NOMO-1 (cell line): Measurements from ENCODE around the gene PRELID1.
A peak's percentile ranks its signal among the peaks of the same experiment; 100 is the strongest.
"Not testable (repeated sequence)": the region's sequence is repeated elsewhere in the genome, so short reads cannot be mapped to it uniquely, and the experiment has no call there.

Experiments
- DNase-seq, 2 experiments: peaks; one replicate each; lab custom pipeline; 2025; ENCODE audit not compliant: unreplicated experiment in 2 of 2; lab: John Stamatoyannopoulos, UW

The PRELID1 gene

DNA sequence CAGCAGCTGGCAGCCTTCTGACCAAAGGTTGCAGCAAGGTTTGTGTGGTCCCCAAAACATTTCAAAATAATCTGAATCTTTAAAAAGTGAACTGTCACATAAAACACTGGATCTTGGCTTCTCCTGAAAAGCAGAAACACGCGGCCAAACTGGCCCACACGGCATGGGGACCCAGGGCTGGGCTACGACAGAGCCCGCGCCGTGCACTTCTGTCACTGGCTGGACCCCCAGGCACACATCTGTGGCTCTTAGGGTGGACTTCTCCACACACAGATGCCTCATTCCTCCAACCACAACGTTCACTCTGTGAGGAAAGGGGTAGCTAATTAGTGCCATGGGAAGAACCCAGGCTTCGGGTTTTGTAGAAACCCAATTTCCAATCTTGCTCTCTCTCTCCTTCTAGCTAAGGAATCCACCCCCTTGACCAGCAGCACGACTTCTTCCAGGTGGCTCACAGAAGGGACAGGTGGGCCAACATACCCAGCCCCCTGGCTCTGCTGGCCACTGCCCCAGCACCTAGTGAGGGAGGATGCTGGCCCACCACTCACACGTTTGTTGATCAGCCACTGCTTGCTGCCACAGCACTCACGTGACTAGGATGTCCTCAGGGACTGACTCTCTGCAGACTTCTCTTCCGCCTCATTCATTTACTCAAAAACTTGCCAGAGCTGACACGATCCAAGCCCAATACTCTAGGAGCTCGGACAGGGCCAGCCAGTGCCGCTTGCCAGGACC, 30.0 kb downstream of the PRELID1 start:
- no peak for DNase-seq

DNA sequence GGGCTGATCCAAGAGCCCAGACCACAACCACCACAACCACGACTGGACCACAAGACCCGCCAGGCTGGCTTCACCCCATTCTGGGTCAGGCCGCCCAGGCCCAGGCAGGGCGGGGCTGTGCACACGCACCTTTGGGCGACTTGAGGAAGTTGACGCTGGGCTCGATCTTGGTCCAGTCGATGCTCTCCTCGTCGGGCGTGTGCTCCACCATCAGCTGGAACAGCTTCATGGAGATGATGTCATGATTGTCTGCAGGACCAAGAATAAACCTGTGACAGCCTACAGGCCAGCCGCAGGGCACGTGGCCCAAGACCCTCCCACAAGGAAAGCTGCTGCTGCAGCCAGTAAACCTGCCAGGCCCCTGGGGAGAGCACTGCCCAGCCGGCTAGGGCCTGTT, 30.6 kb downstream of the PRELID1 start:
- no peak for DNase-seq

DNA sequence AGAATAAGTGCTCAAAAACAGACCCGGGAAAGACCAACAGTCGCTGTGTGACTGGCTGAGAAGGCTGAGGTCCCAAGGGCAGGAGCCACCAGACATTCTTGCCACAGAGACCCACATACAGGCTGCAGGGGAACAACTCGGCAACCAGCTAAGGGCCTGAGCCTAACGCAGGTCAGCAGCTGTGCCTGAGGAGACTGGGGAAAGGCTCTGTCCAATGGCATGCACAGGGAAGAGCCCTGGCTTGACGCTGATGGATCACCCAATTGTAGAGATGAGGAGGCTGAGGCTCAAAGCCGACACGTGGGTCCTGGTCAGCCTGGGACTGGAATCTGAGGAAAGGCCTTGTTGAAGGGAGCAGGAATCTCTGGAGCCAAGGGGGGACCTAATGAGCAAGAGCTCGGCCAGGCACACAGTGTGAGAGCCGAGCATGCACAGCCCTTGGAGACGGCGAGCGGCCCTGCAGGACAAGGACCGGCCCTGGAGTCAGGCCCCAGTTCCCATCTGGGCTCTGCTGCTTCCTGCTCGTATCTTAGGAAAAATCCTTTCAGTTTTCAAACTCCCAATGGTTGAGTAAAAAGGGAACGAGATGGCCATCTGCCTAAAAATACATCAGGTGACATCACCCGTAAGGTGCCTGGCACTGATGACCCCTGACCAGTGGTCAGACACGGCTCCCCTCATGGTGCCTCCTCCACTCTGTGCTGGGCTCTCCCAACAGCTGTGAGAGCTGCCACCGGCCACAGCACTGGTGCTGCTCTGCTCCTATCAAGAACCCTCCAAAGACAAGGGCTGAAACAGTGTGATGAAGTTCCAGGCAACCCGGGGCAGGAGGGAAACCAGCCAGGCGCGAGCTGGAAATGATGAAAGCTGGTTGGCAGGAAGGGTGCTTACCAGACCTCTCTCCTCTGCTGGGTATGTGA, 31.4 kb downstream of the PRELID1 start:
- no peak for DNase-seq

DNA sequence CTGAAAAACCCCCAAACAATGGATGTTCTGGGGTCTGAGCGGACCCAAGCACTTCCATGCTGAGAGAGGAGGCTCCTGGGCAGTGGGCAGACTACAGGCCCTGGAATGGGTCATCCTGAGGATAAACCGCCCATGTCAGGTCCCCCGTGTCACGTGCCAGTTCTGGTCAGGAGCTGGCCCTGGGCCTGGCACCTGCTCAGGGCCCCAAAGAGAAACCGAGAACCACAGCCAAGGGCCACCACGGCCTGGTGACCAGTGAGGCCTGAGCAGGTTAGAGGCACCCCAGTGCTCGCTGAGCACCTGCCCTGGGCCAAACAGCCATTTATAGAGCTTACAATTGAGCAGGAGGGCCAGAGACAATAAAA, 32.1 kb downstream of the PRELID1 start:
- DNase-seq = no peak

DNA sequence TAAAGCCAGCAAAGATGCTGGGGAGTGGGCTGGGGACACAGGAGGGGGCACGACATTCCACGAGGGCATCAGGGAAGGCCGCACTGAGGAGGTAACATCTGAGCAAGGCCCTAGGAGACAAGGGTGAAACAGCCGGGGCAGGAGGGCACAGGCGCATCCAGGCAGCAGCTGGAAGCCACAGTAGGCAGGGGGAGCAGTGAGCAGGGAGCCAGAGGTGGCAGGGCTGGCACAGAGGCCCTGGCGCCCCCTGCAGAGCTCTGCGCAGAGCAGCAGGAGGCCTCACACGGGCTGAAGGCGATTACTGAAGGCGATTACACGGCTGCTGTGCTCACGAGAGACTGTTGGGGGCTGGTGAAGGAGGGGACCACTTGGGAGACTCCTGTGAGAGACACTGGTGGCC, 32.5 kb downstream of the PRELID1 start:
- peak; percentile 17 to 21 for DNase-seq

DNA sequence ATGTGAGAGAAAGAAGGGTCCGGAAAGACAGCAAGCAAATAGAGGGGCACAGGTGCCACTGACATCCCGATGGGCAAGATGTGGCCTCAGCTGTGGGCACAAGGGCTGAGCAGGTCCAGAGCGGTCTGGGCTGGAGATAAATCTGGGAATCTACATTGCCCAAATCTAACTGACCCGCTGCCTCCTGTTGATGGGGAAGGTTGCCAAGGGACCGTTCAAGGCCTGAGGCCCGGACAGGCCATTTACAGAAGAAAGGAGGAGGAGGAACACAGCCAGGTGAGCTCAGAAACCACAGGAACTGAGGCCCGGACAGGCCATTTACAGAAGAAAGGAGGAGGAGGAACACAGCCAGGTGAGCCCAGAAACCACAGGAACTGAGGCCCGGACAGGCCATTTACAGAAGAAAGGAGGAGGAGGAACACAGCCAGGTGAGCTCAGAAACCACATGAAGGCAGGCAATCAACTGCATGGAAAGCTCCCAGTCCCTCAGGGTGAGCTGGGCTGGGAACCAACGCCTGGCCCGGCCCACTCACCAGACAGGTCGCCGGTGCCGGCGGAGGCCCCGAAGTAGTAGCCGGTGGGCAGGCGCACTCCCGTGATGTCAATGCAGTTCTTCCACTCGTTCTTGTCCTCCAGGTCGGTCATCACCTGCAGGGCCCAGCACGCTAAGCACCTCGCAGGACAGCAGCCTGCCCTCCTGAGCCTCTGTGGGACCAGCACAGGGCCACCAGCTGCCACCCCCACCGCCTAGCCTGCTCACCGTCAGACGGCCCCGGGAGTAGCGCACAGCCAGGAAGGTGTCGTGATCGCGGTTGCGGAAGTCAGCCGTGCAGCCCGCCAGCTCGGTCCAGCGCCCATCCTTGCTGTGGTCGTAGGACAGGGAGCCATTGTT, 33.2 kb downstream of the PRELID1 start:
- no peak for DNase-seq

DNA sequence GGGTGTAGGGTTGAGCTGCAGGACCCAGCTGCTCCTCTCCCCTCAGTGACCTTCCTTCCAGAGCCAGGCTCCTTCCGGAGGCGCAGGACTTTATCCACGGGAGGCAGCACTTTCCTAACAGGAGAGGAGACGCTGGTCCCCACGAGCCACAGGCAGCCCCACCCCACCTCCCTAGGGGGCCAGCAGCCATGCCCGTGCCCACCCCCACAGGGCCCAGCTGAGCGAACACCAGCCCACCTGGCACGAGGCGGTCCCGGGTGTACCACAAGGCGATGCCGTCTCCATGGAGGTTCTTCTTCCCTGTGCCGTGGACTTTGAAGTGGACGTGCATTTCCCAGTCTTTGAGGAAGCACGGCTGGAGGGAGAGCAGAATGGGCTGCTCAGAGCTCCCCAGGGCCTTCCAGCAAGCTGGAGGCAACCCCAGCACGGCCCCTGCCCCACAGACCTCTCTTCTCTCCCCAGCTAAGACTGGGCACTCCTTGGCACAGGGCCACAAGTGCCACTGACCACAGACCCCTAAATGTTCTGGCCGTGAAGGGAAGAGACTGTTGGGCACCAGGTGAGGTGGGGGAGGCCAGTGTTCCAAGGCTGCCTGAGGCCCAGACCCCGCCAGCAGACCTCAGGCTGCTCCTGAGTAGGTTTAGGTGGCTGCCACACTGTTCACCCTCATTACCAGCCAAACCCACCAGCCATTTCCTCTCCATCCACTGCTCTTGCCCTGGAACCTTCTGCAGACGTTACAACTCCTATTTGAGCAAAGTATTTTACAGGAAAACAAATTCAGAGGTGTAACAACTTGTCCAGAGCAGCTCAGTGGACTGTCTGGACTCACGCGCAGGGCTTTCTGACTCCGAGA, 34.9 kb downstream of the PRELID1 start:
- no peak for DNase-seq

DNA sequence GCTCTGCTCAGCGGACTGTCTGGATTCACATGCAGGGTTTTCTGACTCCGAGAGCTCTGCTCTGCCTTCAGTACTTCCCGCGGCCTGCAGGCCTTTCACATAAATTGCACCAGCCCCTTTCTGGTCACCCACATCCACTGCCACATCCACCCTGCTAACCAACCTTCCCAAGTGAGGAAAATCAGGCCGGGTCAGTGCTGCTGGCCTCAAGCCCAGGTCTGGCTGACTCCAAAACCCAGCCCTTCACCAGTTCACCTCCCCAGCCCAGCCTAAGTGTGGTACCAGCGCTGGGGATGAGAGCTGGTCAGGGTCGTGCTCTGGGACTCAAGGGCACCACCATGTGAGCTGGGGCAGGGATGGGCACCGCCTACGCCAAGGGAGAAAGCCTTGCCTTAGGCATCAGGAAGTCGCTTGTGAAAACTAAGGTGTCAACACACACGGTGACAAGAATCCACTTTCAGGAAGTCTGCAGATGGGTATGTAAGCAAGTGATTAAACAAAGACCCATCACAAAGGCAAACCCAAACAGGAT, 35.6 kb downstream of the PRELID1 start:
- DNase-seq = no peak

DNA sequence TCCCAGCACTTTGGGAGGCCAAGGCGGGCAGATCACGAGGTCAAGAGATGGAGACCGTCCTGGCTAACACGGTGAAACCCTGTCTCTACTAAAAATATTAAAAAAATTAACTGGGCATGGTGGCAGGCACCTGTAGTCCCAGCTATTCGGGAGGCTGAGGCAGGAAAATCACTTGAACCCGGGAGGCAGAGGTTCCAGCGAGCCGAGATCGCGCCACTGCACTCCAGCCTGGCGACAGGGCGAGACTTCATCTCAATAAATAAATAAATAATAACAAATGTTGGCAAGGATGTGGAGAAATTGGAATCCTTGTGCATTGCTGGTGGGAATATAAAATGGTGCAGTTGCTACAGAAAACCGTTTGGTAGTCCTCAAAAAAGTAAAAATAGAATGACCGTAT, 39.4 kb downstream of the PRELID1 start:
- not testable (repeated sequence) for DNase-seq

DNA sequence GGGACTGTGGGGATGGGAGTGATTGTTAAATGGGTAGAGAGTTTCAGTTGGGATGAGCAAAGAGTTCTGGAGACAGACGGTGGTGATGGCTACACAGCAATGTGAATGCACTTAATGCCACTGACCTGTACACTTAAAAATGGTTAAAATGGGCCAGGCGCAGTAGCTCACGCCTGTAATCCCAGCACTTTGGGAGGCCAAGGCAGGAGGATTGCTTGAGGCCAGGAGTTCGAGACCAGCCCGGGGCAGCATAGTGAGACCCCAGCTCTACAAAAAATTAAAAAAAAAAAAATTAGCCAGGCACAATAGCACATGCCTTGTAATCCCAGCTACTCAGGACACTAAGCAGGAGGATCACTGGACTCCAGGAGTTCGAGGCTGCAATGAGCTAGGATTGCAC, 40.2 kb downstream of the PRELID1 start:
- no peak for DNase-seq

DNA sequence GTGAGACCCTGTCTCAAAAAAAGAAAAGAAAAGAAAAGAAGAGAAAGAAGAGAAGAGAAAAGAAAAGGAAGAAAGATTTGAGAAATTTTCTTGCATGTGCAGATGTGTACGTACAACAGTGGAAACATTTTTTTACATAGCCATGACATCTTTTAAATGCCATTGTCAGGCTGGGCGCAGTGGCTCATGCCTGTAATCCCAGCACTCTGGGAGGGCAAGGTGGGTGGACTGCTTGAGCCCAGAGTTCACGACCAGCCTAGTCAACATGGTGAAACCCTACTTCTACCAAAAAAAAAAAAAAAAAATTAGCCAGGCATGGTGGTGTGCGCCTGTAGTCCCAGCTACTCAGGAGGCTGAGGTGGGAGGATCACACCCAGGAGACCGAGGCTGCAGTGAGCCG, 41.3 kb downstream of the PRELID1 start:
- DNase-seq = no peak

DNA sequence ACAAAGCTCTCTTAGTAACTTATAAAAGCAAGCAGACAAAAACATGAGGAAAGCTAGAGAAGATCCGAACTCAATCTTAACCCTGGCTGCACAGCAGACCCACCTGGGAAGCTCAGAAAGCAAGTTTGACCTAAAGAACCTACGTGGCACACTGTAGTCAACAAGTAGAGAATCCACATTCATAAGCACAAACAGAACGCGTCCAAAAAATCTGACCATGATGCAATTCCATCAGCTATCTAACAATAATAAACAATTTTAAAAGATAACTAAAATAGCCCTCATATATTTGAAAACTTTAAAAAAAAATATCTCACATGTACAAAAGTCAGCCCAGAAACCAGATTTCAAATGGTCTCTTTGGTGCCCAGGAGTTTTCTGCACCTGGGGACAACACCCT, 43.2 kb downstream of the PRELID1 start:
- DNase-seq = no peak

DNA sequence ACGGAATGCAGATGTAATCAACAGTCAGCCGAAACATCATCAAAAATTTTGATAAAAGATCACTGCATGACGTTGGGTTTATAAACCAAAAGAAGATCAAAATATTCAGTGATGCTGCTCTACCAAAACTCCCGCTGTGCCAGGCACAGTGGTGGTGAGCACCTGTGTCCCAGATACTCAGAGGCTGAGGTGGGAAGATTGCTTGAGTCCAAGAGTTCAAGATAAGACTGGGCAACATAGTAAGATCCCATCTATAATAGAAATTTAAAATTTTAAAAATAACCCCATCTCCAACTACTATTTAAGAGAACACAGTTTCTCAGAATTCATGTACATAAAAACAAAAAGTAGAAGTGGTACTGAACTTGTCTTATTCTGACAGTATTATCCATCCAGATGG, 44.1 kb downstream of the PRELID1 start:
- DNase-seq = no peak

DNA sequence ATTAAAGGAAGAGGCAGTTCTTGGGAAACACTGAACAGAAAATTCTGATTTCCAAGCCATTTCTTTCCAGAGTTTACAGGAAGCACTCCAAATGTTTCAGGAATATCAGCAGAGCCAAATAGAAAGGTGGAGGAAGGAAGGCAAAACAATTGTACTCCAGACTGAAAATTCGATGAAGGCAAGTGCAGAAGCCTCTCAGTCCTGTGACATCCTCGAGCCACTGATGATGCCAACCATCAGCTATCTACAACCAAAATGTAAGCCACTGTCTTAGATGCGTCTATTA, 45.7 kb downstream of the PRELID1 start:
- no peak for DNase-seq

DNA sequence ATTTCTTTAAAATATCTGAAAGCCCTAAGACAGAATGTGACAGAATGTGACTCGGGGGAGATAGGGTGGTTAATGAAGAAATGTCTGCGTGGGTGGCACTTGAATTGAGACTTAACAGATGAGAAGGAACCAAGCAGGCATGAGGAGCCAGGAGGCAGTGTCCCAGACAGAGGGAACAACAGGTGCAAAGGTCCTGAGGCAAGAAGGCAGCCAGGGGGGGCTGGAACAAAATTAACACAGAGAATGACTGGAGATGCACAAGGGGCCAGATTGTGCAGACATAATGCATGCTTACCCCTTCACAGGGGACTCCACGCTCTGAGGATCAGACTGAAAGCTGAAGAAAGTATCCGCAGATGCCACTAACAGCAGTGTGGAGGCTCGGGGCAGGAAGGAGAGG, 46.2 kb downstream of the PRELID1 start:
- DNase-seq = no peak

DNA sequence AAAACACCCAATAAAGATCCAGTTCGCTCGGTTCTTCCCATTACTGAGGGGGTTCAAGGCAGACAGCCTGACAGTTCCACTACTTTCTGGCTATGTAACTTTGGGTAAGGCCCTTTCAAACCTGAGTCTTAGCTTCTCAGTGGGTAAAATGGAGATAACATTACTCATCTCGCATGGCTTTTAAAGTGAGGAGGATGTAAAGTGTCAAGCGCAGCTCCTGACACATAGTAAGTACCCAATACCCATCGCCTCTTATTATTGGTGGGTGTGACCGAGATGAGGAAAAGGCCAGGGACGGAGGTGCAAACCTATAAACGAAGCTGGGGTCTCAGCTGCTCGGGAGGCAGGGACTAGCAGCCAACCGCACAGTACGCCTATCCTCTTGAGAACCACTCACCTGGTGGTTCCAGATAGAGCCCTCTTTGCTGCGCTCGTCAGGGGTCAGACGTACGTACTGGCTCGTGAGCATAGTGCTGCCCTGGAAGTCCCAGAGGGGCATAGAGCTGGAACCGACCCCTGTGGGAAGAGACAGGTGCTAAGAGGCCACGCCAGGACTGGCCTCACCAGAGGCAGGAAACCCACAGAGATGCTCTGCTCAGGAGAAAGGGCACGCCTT, 47.3 kb downstream of the PRELID1 start:
- DNase-seq = no peak

DNA sequence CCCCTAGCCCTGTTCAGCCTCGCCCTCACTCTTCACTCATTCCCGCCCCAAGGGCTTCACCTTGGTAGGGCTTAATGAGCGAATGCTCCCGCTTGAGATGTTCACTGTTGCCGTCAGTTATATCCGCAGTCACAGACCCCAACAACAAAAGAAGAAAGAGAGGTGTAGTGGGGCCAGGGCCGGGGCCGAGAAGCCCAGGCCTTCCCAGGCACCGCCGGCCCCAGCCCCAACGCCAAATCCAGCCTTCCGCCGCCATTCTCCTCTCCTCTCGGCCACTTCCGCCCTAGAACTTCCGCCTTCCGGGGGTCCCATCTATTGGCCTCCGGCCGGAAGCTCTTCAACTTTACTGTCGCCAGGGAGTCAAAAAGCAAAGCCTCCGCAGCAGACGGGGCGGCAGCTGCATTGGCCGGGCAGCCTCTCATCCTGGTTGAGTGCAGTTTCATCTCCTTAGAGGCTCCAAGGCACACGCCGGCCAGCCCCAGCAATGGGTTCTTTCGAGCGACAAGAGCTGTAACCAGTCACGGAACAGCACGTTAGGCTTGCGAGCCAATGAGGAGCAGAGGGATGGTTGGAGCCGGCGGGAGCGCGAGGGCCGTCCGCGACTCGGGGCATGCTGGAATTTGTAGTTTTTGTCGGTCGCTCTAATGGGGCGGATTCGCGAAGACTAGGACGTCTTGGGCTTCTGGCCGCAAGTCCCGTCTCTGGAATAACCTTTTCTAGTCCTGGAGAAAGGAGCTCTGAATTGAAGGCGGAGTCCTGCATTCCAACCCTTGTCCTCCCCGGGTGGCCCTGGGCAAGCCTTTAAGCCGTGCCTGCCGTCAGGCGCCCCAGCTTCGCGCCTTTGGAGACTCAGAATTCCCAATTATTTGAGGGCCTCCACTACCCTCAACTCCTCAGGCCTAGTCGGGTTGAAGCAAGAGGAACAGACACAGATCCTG, 48.1 kb downstream of the PRELID1 start, which contains the start of gene LMAN2:
TSS of gene LMAN2 (minus strand) at position 277 of the 938 bp plus-strand sequence. CDS start at position 256, 21 bp downstream.
- DNase-seq = peak; percentile 95 to 97

DNA sequence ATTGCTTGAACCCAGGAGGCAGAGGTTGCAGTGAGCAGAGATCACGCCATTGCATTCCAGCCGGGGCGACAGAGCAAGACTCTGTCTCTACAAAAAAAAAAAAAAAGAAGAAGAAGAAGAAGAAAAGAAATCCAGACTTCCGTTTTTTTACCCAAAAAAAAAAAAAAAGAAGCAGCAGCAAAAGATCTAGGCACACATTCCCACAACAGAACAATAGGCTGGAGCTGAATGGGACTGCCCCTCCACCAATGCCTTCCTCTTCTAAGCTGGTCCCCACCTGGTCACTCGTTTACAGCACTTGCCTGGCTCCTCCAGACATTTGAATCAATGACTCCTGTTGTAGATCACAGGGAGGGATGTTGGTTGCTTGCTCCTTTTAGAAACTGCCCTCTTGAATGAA, 49.5 kb downstream of the PRELID1 start:
- peak in 1 of 2 experiments; percentile 40 for DNase-seq

DNA sequence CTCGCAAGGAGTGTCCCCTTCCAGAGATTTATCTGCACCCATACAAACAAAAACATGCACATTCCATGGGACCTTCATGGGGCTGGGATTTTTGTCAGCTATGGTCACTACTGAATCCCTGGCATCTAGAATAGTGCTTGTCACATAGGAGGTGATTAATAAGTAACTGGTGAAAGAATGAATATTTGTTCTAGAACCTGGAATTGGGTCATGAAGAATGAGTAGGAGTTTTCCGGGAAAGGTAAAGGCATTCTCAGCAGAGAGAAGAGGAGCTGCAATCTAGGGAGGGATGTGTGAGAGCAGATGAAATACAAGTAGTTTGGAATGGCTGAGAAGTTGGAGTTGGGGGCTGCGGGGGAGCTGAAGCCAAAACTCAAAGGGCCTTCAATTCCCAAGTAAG, 50.7 kb downstream of the PRELID1 start:
- no peak for DNase-seq
